ENCODE results near the gene PHF20.
"Not testable (repeated sequence)": the region's sequence is repeated elsewhere in the genome, so short reads cannot be mapped to it uniquely, and the experiment has no call there.

DNA sequence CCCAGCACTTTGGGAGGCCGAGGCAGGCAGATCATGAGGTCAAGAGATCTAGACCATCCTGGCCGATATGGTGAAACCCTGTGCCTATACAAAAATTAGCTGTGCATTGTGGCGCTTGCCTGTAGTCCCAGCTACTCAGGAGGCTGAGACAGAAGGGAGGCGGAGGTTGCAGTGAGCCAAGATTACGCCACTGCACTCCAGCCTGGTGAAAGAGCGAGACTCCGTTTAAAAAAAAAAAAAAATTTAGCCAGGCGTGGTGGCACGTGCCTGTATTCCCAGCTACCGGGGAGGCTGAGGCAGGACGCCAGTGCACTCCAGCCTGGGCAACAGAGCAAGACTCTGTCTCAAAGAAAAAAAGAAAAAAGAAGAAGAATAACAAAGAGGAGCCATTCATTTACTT, 10.3 kb upstream of the PHF20 start:
- TF ChIP-seq, protein P1, sequence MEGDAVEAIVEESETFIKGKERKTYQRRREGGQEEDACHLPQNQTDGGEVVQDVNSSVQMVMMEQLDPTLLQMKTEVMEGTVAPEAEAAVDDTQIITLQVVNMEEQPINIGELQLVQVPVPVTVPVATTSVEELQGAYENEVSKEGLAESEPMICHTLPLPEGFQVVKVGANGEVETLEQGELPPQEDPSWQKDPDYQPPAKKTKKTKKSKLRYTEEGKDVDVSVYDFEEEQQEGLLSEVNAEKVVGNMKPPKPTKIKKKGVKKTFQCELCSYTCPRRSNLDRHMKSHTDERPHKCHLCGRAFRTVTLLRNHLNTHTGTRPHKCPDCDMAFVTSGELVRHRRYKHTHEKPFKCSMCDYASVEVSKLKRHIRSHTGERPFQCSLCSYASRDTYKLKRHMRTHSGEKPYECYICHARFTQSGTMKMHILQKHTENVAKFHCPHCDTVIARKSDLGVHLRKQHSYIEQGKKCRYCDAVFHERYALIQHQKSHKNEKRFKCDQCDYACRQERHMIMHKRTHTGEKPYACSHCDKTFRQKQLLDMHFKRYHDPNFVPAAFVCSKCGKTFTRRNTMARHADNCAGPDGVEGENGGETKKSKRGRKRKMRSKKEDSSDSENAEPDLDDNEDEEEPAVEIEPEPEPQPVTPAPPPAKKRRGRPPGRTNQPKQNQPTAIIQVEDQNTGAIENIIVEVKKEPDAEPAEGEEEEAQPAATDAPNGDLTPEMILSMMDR (CRISPR knock-in tag; IDR thresholded peaks at IDR 0.05) = not testable (repeated sequence)
- TF ChIP-seq HOXA7 (CRISPR knock-in tag; IDR thresholded peaks at IDR 0.05); TCF7 (IDR thresholded peaks at IDR 0.05; ENCODE audit: low read depth): not testable (repeated sequence)
